ENCODE data around the gene ENO1. TPM values are rescaled to one million over a fixed set of nuclear protein-coding genes. Genes with fewer than 3 reads are reported as not detected.

ENO1 gene
- total and polyA plus RNA-seq, 7 donors, result 265 to 968 (median 324) TPM

DNA sequence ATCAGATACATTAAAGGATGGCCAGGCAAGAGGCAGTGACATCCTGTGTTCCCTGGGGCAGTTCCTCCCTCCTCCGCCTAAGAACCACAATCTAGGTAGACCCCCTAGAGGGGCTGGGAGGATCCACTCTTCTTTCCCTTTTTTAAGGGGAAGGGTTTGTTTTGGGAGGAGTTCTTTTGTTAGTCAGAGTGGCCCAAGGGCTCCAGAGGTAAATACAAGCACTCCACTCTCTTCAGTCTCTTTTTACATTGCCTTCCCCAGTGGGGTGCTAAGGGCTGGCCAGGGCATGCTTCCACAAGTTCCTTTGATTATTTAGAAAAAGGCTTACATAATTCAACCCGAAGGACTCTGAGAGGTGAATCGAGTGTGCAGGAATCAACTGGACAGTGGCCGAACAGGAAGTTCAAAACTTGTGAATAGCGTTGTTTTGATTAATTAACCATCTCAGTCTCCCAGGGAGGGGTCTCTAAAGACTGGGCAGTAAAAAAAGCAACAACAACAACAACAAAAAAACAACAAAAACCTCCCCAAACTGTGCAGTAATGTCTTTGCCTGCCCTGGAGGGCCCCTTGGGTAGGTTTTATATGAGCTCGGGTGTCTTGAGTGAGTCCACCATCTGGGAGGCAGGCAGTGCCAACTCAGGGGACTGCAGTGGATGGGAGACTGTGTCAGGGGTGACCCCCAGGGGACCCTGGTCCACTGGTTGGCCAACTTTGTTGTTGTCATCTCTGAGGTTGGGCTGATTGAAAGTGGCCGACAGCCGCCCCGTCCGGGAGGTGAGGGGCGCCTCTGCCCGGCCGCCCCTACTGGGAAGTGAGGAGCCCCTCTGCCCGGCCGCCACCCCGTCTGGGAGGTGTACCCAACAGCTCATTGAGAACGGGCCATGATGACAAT lies 33.2 kb upstream of the ENO1 start:
- intact Hi-C loops (cut with DNase I), result loop anchor here (10.0 kb wide), 1 partner anchor 283 kb away; no protein-coding TSS in a partner anchor
- Histone ChIP-seq H3K4me1 (no peaks in the 10 kb centered on the region), H3K27ac (no peak overlapping the region), H3K9me3 (no peaks in the 10 kb centered on the region), H3K36me3 (no peaks in the 10 kb centered on the region), H3K4me3 (no peak overlapping the region), H3K27me3 (no peaks in the 10 kb centered on the region)
- TF ChIP-seq POLR2A (IDR thresholded peaks at IDR 0.05), result no peak
- TF ChIP-seq, protein P1, sequence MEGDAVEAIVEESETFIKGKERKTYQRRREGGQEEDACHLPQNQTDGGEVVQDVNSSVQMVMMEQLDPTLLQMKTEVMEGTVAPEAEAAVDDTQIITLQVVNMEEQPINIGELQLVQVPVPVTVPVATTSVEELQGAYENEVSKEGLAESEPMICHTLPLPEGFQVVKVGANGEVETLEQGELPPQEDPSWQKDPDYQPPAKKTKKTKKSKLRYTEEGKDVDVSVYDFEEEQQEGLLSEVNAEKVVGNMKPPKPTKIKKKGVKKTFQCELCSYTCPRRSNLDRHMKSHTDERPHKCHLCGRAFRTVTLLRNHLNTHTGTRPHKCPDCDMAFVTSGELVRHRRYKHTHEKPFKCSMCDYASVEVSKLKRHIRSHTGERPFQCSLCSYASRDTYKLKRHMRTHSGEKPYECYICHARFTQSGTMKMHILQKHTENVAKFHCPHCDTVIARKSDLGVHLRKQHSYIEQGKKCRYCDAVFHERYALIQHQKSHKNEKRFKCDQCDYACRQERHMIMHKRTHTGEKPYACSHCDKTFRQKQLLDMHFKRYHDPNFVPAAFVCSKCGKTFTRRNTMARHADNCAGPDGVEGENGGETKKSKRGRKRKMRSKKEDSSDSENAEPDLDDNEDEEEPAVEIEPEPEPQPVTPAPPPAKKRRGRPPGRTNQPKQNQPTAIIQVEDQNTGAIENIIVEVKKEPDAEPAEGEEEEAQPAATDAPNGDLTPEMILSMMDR (IDR thresholded peaks at IDR 0.05), result no peak
- no peak for TF ChIP-seq EP300 (IDR thresholded peaks at IDR 0.05)
- no peak for TF ChIP-seq POLR2AphosphoS5 (IDR thresholded peaks at IDR 0.05)
- WGBS, 2 donors, result 87 to 95% methylated on average over 15 to 16 of the region's 17 CpGs
- no peak for DNase-seq

- intact Hi-C loops (cut with DNase I), result loop anchor here (10.0 kb wide), 1 partner anchor 284 kb away; no protein-coding TSS in a partner anchor
- DNase-seq, result no peak
- H3K4me3 ChIP-seq, result no peak overlapping the region
- no peaks in the 10 kb centered on the region for H3K9me3 ChIP-seq
- no peaks in the 10 kb centered on the region for H3K27me3 ChIP-seq
- 77 to 78% methylated on average over 6 of the region's 6 CpGs for WGBS, 2 donors
- H3K4me1 ChIP-seq, result no peaks in the 10 kb centered on the region
- TF ChIP-seq EP300 (IDR thresholded peaks at IDR 0.05) (no peak), POLR2A (IDR thresholded peaks at IDR 0.05) (no peak), POLR2AphosphoS5 (IDR thresholded peaks at IDR 0.05) (no peak)
- TF ChIP-seq, protein P1 (IDR thresholded peaks at IDR 0.05), result no peak
- H3K27ac ChIP-seq, result no peak overlapping the region
- H3K36me3 ChIP-seq, result no peaks in the 10 kb centered on the region
Observed at GRCh38 chr1:8910914-8911313, 32.4 kb upstream of the ENO1 start.

- Histone ChIP-seq H3K9me3 (no peaks in the 10 kb centered on the region), H3K4me3 (no peak overlapping the region), H3K27me3 (no peaks in the 10 kb centered on the region), H3K36me3 (no peaks in the 10 kb centered on the region), H3K27ac (no peak overlapping the region), H3K4me1 (no peaks in the 10 kb centered on the region)
- WGBS, 2 donors, result 80 to 86% methylated on average over 3 of the region's 3 CpGs
- TF ChIP-seq, protein P1 (IDR thresholded peaks at IDR 0.05), result no peak
- TF ChIP-seq POLR2AphosphoS5 (IDR thresholded peaks at IDR 0.05), result no peak
- no peak for TF ChIP-seq EP300 (IDR thresholded peaks at IDR 0.05)
- no peak for TF ChIP-seq POLR2A (IDR thresholded peaks at IDR 0.05)
- intact Hi-C loops (cut with DNase I), result loop anchor here (10.0 kb wide), 1 partner anchor 284 kb away; no protein-coding TSS in a partner anchor
- no peak for DNase-seq
Observed at GRCh38 chr1:8910331-8910730, 31.8 kb upstream of the ENO1 start.

DNA sequence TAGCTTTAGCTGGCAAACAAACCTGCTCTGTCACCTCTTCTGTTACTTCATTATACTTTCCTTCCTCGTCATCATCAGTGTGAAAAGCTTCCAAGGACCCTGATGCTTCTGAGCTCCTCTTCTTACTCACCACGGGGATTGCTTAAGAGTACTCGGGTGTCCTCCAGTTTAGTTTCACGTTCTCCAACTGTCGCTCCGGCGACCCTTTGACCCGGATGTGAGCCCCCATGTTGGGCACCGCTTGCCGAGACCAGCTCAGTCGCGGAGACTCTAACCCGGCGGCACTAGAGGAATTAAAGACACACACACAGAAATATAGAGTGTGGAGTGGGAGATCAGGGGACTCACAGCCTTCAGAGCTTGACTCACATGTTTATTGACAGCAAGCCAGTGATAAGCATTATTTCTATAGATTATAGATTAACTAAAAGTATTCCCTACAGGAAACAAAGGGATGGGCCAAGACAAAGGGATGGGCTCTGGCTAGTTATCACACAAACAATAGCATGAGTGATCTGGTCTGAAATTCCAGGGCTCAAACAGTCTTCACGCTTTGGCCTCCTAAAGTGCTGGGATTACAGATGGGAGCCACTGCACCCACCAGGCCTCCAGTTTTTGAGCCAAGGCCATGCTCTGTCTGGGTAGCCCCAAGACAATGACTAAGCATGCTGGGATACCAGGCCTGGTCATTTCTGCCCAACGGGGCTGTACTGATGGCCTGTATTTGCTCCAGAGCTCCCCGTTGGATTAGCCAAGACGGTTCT lies 30.1 kb upstream of the ENO1 start:
- Histone ChIP-seq H3K9me3 (no peaks in the 10 kb centered on the region), H3K27ac (no peak overlapping the region), H3K36me3 (no peaks in the 10 kb centered on the region), H3K27me3 (no peaks in the 10 kb centered on the region), H3K4me1 (peaks cover 0 to 10% (median 9%) of the 10 kb centered on the region in 4 donors), H3K4me3 (no peak overlapping the region)
- DNase-seq, result no peak
- intact Hi-C loops (cut with DNase I), result loop anchor here (10.0 kb wide), 1 partner anchor 496 kb away; no protein-coding TSS in a partner anchor
- TF ChIP-seq, protein P1 (IDR thresholded peaks at IDR 0.05), result no peak
- TF ChIP-seq POLR2AphosphoS5 (IDR thresholded peaks at IDR 0.05), result no peak
- TF ChIP-seq POLR2A (IDR thresholded peaks at IDR 0.05), result no peak
- no peak for TF ChIP-seq EP300 (IDR thresholded peaks at IDR 0.05)
- 42 to 68% methylated on average over 18 of the region's 18 CpGs for WGBS, 2 donors

All from sigmoid colon (tissue), 7 donors.